OCI-LY7 (cell line): ENCODE measurements around the gene HSFX4.

Source experiments
- CTCF ChIP-seq: fragments of 200-600 bp; sonication (generic); conservative IDR thresholded peaks from 2 replicates; pipeline ENCODE4 v1.5.1; 2014; ENCODE audit warnings: mild to moderate bottlenecking, antibody characterized with exemption, low read length, moderate library complexity, mixed read lengths
- EZH2phosphoT487 ChIP-seq: fragments of 200-600 bp; sonication (generic); IDR thresholded peaks from 2 replicates; pipeline ENCODE4 v1.6.1; 2018; ENCODE audit warnings: low read depth, borderline replicate concordance, mild to moderate bottlenecking, mixed run types, antibody characterized with exemption, low read length, moderate library complexity, mixed read lengths

DNA sequence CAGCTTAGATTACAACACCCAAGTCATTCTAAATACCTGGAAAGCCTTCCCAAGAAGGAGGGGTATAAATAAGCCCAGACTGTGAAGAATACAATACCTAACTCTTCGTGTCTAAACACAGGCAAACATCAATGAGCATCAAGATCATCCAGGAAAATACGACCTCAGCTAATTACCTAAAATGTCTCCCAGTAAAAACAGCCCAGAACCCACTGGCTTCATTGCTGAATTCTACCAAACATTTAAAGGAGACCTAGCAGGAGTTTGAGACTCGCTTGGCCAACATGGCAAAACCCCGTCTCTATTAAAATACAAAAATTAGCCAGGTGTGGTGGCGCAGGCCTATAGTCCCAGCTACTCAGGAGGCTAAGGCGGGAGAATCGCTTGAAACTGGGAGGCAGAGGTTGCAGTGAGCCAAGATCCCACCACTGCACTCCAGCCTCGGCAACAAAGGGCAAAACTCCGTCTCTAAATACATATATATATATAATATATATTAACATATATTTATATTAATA, 19.1 kb upstream of the HSFX4 start:
- TF ChIP-seq CTCF (no peak), EZH2phosphoT487 (no peak)
